Vagina (tissue), 2 donors: ENCODE measurements around the gene RAB19.

Experiments
- POLR2A ChIP-seq, 2 donors: fragments of 450-650 bp; IDR thresholded peaks; one replicate each; pipeline ENCODE4 v1.6.1; 2017; ENCODE audit warnings: antibody characterized with exemption in 2 of 2, mild to moderate bottlenecking in 2 of 2, moderate library complexity in 2 of 2
- POLR2AphosphoS5 ChIP-seq, 2 donors: sonication (generic); formaldehyde crosslinking; IDR thresholded peaks; one replicate each; pipeline ENCODE4 v1.9.0; 2017; ENCODE audit warnings: antibody characterized with exemption in 2 of 2, mild to moderate bottlenecking in 2 of 2, low read depth in 1 of 2; ENCODE audit not compliant: insufficient read depth in 1 of 2
- TF ChIP-seq, protein P1 (sequence below), 3 experiments: fragments of 450-650 bp in 2 of 3; fragments of 200-600 bp in 1 of 3; sonication (generic) in 1 of 3; IDR thresholded peaks; one replicate each; pipeline ENCODE4 v1.5.1; 2017 to 2019; ENCODE audit warnings: antibody characterized with exemption in 3 of 3, mild to moderate bottlenecking in 2 of 3, moderate library complexity in 2 of 3

DNA sequence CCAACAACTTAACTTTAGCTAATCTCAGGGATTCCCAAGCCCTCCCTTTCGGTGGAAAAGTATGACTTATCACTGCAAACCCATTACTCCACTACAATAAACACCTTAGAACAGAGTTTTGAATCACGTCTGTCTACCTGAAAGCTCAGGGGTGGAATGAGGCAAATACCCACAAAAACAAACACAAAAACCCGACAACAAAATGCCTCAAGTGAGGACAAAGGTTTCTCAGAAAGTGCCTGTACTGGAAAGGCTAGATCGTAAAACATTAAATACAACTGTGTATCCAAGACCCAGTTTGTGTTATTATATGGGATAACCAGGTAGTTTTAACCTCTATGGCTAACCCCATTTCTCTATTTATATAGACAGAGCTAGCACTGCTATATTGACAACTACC is 49.4 kb downstream of the RAB19 start:
- TF ChIP-seq POLR2AphosphoS5 (IDR thresholded peaks at IDR 0.05; ENCODE audit: insufficient read depth in 1 of 2, low read depth in 1 of 2): no peak
- TF ChIP-seq, protein P1, sequence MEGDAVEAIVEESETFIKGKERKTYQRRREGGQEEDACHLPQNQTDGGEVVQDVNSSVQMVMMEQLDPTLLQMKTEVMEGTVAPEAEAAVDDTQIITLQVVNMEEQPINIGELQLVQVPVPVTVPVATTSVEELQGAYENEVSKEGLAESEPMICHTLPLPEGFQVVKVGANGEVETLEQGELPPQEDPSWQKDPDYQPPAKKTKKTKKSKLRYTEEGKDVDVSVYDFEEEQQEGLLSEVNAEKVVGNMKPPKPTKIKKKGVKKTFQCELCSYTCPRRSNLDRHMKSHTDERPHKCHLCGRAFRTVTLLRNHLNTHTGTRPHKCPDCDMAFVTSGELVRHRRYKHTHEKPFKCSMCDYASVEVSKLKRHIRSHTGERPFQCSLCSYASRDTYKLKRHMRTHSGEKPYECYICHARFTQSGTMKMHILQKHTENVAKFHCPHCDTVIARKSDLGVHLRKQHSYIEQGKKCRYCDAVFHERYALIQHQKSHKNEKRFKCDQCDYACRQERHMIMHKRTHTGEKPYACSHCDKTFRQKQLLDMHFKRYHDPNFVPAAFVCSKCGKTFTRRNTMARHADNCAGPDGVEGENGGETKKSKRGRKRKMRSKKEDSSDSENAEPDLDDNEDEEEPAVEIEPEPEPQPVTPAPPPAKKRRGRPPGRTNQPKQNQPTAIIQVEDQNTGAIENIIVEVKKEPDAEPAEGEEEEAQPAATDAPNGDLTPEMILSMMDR (IDR thresholded peaks at IDR 0.05): no peak
- no peak for TF ChIP-seq POLR2A (IDR thresholded peaks at IDR 0.05)
